ENCODE results near the gene DGKH. TPM values are rescaled to one million over a fixed set of nuclear protein-coding genes. Genes with fewer than 3 reads are reported as not detected.
A peak's percentile ranks its signal among the peaks of the same experiment; 100 is the strongest.

The DGKH gene
- total and polyA plus RNA-seq, 2 of the 13 experiments (the other 11 are each of a cell fraction or from before 2014, with no cell fraction given), result 0.01 to 0.13 TPM

- TF ChIP-seq CEBPB (IDR thresholded peaks at IDR 0.05; ENCODE audit: borderline replicate concordance, low read depth, low read length) (peak; percentile 78; the same call in 1 of the 2 replicates), SOX6 (IDR thresholded peaks at IDR 0.05) (no peak), SOX6 (CRISPR knock-in tag; IDR thresholded peaks at IDR 0.05) (peak; percentile 80), NR3C1 (CRISPR knock-in tag; IDR thresholded peaks at IDR 0.05) (no peak), ZNF883 (CRISPR knock-in tag; IDR thresholded peaks at IDR 0.05; ENCODE audit: not compliant biosample characterization) (no peak), DMTF1 (CRISPR knock-in tag; IDR thresholded peaks at IDR 0.05) (no peak), ZNF18 (CRISPR knock-in tag; IDR thresholded peaks at IDR 0.05; ENCODE audit: insufficient replicate concordance) (no peak), PRMT3 (CRISPR knock-in tag; IDR thresholded peaks at IDR 0.05; ENCODE audit: borderline replicate concordance, low read depth) (no peak), SOX5 (CRISPR knock-in tag; IDR thresholded peaks at IDR 0.05; ENCODE audit: borderline replicate concordance) (peak; percentile 73; the same call in 1 of the 2 replicates), ZGPAT (CRISPR knock-in tag; IDR thresholded peaks at IDR 0.05) (no peak), ZNF160 (CRISPR knock-in tag; IDR thresholded peaks at IDR 0.05) (no peak), FOXA3 (CRISPR knock-in tag; IDR thresholded peaks at IDR 0.05) (peak; percentile 52; the same call in 1 of the 2 replicates), HNRNPL (IDR thresholded peaks at IDR 0.05; ENCODE audit: low read depth, low read length) (no peak), MED1 (CRISPR knock-in tag; IDR thresholded peaks at IDR 0.05) (no peak), SOX13 (IDR thresholded peaks at IDR 0.05) (no peak), SOX13 (CRISPR knock-in tag; conservative IDR thresholded peaks at IDR 0.05 in 1 of 2, IDR thresholded peaks at IDR 0.05 in 1 of 2) (peak in 1 of 2 experiments; percentile 91; a peak in 2 of 4 replicates), RFX3 (CRISPR knock-in tag; IDR thresholded peaks at IDR 0.05) (no peak), GATAD2A (CRISPR knock-in tag; IDR thresholded peaks at IDR 0.05) (0 out of 2 replicates have a peak, but pooled peaks have one; percentile 12), CEBPG (CRISPR knock-in tag; IDR thresholded peaks at IDR 0.05) (peak; percentile 53), MTA1 (CRISPR knock-in tag; IDR thresholded peaks at IDR 0.05; ENCODE audit: borderline replicate concordance) (no peak), BCL6 (CRISPR knock-in tag; IDR thresholded peaks at IDR 0.05) (peak; percentile 18; the same call in 1 of the 2 replicates)
- TF ChIP-seq, protein P1, sequence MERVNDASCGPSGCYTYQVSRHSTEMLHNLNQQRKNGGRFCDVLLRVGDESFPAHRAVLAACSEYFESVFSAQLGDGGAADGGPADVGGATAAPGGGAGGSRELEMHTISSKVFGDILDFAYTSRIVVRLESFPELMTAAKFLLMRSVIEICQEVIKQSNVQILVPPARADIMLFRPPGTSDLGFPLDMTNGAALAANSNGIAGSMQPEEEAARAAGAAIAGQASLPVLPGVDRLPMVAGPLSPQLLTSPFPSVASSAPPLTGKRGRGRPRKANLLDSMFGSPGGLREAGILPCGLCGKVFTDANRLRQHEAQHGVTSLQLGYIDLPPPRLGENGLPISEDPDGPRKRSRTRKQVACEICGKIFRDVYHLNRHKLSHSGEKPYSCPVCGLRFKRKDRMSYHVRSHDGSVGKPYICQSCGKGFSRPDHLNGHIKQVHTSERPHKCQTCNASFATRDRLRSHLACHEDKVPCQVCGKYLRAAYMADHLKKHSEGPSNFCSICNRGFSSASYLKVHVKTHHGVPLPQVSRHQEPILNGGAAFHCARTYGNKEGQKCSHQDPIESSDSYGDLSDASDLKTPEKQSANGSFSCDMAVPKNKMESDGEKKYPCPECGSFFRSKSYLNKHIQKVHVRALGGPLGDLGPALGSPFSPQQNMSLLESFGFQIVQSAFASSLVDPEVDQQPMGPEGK (CRISPR knock-in tag; IDR thresholded peaks at IDR 0.05), result peak; percentile 25; the same call in 1 of the 2 replicates
- TF ChIP-seq, protein P2, sequence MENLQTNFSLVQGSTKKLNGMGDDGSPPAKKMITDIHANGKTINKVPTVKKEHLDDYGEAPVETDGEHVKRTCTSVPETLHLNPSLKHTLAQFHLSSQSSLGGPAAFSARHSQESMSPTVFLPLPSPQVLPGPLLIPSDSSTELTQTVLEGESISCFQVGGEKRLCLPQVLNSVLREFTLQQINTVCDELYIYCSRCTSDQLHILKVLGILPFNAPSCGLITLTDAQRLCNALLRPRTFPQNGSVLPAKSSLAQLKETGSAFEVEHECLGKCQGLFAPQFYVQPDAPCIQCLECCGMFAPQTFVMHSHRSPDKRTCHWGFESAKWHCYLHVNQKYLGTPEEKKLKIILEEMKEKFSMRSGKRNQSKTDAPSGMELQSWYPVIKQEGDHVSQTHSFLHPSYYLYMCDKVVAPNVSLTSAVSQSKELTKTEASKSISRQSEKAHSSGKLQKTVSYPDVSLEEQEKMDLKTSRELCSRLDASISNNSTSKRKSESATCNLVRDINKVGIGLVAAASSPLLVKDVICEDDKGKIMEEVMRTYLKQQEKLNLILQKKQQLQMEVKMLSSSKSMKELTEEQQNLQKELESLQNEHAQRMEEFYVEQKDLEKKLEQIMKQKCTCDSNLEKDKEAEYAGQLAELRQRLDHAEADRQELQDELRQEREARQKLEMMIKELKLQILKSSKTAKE (CRISPR knock-in tag; IDR thresholded peaks at IDR 0.05; ENCODE audit: borderline replicate concordance), result no peak
Observed at GRCh38 chr13:42229287-42229686, 180.8 kb downstream of the DGKH start (continued).
